Nephron progenitor cell (in vitro differentiated cells): Measurements from ENCODE around the gene DPH5.

ENCODE experiments used
- DNase-seq: peaks from one replicate; pipeline ENCODE4 v3.0.0; 2021
- H3K27ac Mint-ChIP-seq: 2 replicates; pipeline ENCODE4 v1.8.0; 2021; ENCODE audit warnings: mild to moderate bottlenecking, moderate library complexity, mixed read lengths
- H3K27me3 Mint-ChIP-seq: 2 replicates; pipeline ENCODE4 v1.8.0; 2021; ENCODE audit warnings: mild to moderate bottlenecking, low read depth, mixed read lengths; ENCODE audit not compliant: poor library complexity
- H3K36me3 Mint-ChIP-seq: 2 replicates; pipeline ENCODE4 v1.8.0; 2021; ENCODE audit warnings: low read depth, mixed read lengths
- H3K4me1 Mint-ChIP-seq: 2 replicates; pipeline ENCODE4 v1.8.0; 2021; ENCODE audit warnings: mixed read lengths
- H3K4me3 Mint-ChIP-seq: 2 replicates; pipeline ENCODE4 v1.8.0; 2021; ENCODE audit warnings: mild to moderate bottlenecking, moderate library complexity, mixed read lengths
- H3K9me3 Mint-ChIP-seq: 2 replicates; pipeline ENCODE4 v1.8.0; 2021; ENCODE audit warnings: mild to moderate bottlenecking, moderate library complexity, mixed read lengths
- CTCF ChIP-seq: fragments of 200-600 bp; sonication (generic); IDR thresholded peaks from 2 replicates; pipeline ENCODE4 v1.5.0; 2021; ENCODE audit warnings: antibody characterized with exemption

Gene DPH5

DNA sequence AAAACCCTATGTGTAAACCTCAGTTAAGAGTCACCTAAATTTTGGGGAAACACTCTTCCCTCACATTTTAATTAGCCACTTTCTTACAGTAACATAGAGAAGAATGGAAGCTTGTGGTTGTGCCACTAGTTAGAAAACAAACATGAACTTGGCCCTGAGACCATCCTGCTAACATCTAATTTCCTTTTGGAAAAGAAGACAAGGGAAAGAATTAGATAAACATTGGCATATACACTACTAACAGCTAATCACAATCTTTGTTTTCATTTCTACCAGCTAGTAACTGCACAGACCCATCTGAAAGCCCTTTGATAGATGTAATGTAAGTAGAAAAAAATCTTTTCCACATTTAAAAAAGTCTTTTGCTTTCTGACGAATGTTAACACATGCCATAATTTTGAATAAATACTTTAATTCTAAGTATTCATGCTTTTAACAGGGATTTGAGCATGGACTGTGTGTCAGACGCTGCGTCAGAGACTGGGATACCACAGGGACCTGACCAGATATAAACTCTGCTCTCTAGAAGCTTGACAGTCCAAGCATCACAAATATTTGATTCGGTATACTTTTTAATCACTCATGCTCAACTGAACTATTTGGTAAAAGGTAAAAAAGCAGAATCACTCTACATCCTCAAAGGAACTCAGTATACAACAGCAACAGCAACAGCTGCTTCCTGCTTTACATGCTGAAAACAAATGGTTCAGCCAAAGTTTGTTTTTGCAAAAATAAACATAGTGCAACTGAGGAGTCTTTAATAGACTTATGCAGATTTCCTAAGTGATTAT is 30.2 kb downstream of the DPH5 start:
- H3K27me3 Mint-ChIP-seq, result no peaks in the 10 kb centered on the region
- DNase-seq, result no peak
- H3K4me1 Mint-ChIP-seq, result no peaks in the 10 kb centered on the region
- no peak overlapping the region for H3K27ac Mint-ChIP-seq
- H3K9me3 Mint-ChIP-seq, result no peaks in the 10 kb centered on the region
- no peak overlapping the region for H3K4me3 Mint-ChIP-seq
- H3K36me3 Mint-ChIP-seq, result peaks cover 60% of the 10 kb centered on the region
- TF ChIP-seq CTCF, result no peak

GRCh38 chr1:100989306-100990077 is 36.1 kb downstream of the DPH5 start:
- Mint-ChIP-seq H3K36me3 (peaks cover 45% of the 10 kb centered on the region), H3K4me1 (no peaks in the 10 kb centered on the region), H3K9me3 (no peaks in the 10 kb centered on the region), H3K27me3 (no peaks in the 10 kb centered on the region), H3K27ac (no peak overlapping the region), H3K4me3 (no peak overlapping the region)
- no peak for TF ChIP-seq CTCF
- no peak for DNase-seq

- no peak overlapping the region for H3K4me3 Mint-ChIP-seq
- no peak for DNase-seq
- no peak overlapping the region for H3K27ac Mint-ChIP-seq
- no peaks in the 10 kb centered on the region for H3K27me3 Mint-ChIP-seq
- no peak for TF ChIP-seq CTCF
- peaks cover 52% of the 10 kb centered on the region for H3K36me3 Mint-ChIP-seq
- H3K9me3 Mint-ChIP-seq, result no peaks in the 10 kb centered on the region
- no peaks in the 10 kb centered on the region for H3K4me1 Mint-ChIP-seq
Measured at GRCh38 chr1:100988121-100988520, 37.5 kb downstream of the DPH5 start.

GRCh38 chr1:100982793-100983192 is 42.8 kb downstream of the DPH5 start:
- no peak overlapping the region for H3K4me3 Mint-ChIP-seq
- H3K4me1 Mint-ChIP-seq, result no peaks in the 10 kb centered on the region
- H3K9me3 Mint-ChIP-seq, result no peaks in the 10 kb centered on the region
- no peaks in the 10 kb centered on the region for H3K27me3 Mint-ChIP-seq
- no peak overlapping the region for H3K27ac Mint-ChIP-seq
- H3K36me3 Mint-ChIP-seq, result peaks cover 45% of the 10 kb centered on the region
- TF ChIP-seq CTCF, result no peak
- DNase-seq, result no peak

DNA sequence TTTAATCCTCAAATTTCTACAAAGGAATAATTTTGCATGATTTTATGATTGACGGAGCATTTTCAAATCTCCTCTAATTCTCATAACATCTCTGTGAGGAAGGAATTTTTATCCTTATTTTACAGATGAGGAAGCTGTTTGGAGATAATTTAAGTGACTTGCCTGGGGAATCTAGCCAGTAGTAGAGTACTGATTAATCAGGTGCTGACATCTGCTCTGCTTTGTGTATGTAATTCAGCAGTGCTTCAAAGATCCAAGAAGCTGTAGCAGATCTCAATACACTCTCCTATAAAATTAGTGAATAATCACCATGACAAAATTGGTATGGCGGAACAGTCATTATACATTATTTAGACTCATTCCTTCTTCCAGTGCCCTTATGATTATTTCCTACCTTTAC is 46.0 kb downstream of the DPH5 start:
- no peak for TF ChIP-seq CTCF
- no peak overlapping the region for H3K27ac Mint-ChIP-seq
- peaks cover 50% of the 10 kb centered on the region for H3K36me3 Mint-ChIP-seq
- H3K4me1 Mint-ChIP-seq, result no peaks in the 10 kb centered on the region
- no peaks in the 10 kb centered on the region for H3K27me3 Mint-ChIP-seq
- no peak overlapping the region for H3K4me3 Mint-ChIP-seq
- H3K9me3 Mint-ChIP-seq, result no peaks in the 10 kb centered on the region
- DNase-seq, result no peak
